GM08714 (cell line): ENCODE measurements around the gene ADGRL1.
"Not testable (repeated sequence)": the region's sequence is repeated elsewhere in the genome, so short reads cannot be mapped to it uniquely, and the experiment has no call there.

Source experiments
- H3K4me3 ChIP-seq: fragments of 200-500 bp; sonication (Bioruptor generic); 2 replicates; pipeline ENCODE4 v1.5.1; 2014; ENCODE audit warnings: mild to moderate bottlenecking, low read length, inconsistent platforms
- ZNF274 ChIP-seq: IDR thresholded peaks from 2 replicates; pipeline ENCODE4 v1.6.1; 2012; ENCODE audit warnings: mild to moderate bottlenecking, low read depth, low read length

ADGRL1 gene

DNA sequence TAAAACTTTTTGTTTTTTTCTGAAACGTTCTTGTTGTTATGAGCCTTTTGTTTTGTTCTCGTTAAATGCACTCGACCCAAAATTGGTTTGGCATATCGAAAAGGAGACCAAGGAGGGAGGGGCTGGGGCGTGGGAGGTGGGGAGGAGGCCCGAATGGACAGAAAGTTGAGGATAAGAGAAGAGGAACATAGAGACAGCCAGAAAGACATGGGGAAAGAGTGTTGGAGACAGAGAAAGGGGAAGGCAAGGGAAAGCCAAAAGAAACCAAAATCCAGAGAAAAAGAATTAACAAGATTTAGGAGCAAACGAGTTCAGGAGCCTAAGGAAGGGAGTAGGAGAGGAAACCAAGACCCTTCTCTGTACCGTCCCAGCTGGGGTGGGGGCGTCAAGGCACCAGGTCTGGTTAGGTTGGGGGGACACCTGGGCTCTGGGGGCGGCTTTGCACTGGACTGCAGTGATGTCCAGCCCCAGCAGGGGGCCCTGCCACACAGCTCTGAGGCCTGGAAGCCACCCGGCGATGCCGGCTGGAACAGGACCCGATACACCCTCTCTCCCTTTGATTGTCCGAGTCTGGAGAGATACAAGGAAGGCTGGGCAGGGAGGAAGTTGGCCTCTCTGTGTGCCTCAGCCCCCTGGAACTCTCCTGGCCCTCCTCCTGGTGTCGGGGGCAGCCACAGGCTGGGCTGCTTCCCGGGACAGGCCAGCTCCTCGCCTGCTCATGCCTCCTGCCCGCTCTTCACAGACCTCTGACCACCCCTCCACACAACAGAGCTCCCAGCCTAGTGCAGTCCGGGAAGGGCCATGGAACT, 58.0 kb downstream of the ADGRL1 start:
- no peak overlapping the region for H3K4me3 ChIP-seq

DNA sequence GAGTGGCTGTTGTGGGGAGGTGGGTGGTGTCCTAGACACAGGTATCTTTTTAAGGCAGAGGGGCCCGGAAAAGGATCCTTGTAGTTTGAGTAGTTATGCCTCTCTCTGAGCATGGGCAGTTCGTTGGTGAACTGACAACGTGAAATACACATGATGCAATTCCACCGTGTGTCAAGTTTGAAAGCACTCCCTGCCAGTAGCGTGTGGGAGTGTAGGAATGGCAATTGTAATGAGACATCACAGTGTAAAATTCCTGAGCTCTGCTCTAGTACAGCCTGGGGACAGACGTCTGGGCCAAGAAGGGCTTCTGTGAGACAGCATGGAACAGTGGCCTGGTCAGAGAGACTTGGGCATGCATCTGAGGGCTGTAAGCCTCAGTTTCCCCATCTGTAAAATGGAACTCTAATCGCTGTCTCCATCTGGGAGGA, 59.2 kb downstream of the ADGRL1 start:
- H3K4me3 ChIP-seq: no peak overlapping the region
- no peak for TF ChIP-seq ZNF274

More for the DNA sequence above, 58.0 kb downstream of the ADGRL1 start:
- no peak for TF ChIP-seq ZNF274

DNA sequence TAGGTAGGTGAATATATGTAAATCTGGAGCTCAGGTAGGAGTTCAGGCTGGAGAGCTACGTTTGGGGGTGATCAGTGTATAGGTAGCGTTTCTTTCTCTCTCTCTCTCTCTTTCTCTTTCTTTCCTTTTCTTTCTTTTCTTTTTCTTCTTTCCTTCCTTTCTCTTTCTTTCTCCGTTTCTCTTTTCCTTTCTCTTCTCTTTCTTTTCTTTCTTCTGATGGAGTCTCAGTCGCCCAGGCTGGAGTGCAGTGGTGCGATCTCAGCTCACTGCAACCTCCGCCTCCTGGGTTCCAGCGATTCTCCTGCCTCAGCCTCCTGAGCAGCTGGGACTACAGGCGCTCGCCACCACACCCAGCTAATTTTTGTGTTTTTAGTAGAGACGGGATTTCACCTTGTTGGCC, 59.8 kb downstream of the ADGRL1 start:
- H3K4me3 ChIP-seq: not testable (repeated sequence)

- no peak for TF ChIP-seq ZNF274
These were observed 60.6 kb downstream of the ADGRL1 start for GRCh38 chr19:14145381-14145780.

DNA sequence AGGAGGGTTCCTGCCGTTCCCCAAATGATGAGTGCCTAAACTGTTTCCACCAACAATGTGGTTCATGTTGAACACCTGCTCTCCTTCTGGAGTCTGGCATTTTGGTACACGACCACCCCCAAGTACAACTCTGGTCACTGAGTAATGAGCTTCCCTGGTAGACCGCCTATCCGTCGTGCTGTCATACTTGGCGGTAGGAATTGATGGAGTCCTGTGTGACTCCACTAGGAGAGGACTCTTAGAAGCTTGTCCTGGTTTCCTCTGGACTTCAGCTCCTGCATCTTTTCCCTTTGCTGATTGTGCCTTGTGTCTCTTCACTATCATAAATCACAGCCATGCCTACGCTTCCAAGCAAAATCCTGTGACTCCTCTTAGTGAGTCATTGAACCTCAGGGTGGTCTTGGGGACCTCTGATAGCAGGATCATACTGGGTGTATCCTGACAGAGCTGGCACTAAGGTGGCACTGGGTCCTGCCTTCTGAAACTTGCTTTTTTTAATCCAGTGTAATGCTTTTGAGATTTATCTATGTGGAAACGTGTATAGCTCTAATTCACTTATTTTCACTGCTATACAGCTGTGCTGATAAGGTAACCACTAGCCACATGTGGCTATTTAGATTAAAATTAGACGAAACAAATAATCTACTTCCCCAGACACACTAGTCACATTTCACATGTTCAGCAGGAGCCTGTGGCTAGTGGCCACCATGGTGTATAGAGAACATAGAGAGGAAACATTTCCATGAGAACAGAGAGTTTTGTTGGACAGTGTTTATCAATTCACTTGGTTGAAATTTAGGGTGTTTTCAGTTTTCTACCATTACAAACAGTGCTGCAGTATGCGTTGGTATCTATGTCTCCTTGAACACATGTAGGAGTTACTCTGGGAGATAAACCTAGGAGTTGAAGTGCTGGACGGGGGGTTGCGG, 63.4 kb downstream of the ADGRL1 start:
- no peak overlapping the region for H3K4me3 ChIP-seq
- TF ChIP-seq ZNF274: no peak

More at GRCh38 chr19:14145381-14145780, 60.6 kb downstream of the ADGRL1 start:
- no peak overlapping the region for H3K4me3 ChIP-seq

- no peak for TF ChIP-seq ZNF274
- no peak overlapping the region for H3K4me3 ChIP-seq
These were observed 64.9 kb downstream of the ADGRL1 start for GRCh38 chr19:14141041-14141440.

GRCh38 chr19:14139944-14140343, 66.0 kb downstream of the ADGRL1 start:
- H3K4me3 ChIP-seq: no peak overlapping the region
- TF ChIP-seq ZNF274: no peak

GRCh38 chr19:14138576-14139265, 67.2 kb downstream of the ADGRL1 start:
- no peak for TF ChIP-seq ZNF274
- no peak overlapping the region for H3K4me3 ChIP-seq

- no peak for TF ChIP-seq ZNF274
- H3K4me3 ChIP-seq: peak within 1 kb of the TSS; percentile 98
These were observed 69.3 kb downstream of the ADGRL1 start, which contains the start of gene ASF1B for GRCh38 chr19:14136509-14137281. TSS of gene ASF1B (minus strand) at chr19:14136589. CDS start at chr19:14136456, 133 bp downstream.

DNA sequence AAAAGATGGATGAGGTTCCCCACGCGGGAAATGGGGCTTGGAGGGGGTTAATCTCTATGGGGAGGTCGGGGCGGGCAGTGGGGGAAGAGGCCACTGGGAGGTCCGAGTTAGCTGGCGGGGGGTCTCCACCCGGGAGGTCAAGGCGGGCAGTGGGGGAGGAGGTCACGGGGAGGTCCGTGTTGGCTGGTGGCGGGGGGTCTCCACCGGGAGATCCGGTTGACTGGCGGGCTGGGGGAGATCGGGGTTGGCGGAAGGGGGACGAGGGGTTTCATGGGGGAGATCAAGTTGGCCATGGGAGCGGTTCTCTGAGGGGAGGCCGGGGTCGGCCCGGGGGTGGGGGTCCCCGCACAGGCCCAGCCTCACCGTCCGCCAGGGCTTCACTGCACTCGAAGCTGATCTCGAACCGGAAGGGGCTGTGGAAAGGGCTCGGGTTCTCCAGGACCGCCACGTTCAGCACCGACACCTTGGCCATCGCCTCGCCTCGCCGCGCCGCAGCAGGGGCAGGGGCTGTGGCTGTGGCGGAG, 69.9 kb downstream of the ADGRL1 start:
- peak overlapping the region; percentile 98 for H3K4me3 ChIP-seq
- TF ChIP-seq ZNF274: no peak

DNA sequence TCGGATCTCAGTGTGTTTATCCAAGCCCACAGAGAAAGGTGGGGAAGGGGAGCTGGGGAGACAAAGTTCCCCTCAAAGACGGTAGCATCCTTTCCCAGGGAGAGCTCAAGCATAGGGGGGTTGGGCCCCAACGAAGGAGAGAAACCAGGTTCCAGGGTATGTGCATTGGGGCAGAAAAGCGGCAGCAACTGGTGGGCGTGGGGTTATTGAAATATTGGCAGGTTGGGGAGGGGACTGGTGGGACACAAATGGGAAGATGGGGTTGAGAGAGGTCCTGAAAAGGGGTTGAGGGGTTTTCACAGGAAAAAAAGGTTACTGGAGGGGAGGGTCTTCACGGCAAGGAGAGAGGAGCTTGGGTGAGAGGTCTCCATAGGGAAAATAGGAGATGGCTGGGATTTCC, 70.6 kb downstream of the ADGRL1 start:
- peak overlapping the region; percentile 98 for H3K4me3 ChIP-seq
- no peak for TF ChIP-seq ZNF274

DNA sequence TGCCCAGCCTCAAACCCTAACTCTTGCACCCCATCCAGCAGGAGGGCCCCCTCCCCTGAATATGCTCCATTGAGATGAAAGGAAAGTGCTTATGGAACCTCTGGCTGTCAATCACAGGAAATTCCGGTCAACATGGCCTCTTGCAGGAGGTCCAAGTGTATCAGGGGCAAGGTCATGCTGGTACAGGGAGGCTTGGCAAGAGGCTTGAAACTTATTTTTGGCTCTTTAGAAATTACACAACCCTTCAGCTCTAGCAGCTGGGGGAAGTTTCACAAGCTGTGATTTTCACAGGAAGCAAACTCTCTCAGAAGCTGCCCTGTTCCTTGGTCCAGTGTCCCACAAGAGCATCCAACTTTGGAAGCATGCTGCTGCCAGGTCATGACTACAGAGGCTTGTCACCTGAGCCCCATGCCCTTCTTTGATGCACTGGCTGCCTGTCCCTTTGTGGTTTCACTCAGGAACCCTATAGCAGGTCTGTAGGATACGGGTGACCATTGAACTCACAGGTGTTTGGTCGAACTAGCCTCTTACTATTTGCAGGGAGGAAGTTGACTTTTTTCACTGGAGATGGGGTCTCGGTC, 78.0 kb downstream of the ADGRL1 start:
- no peak overlapping the region for H3K4me3 ChIP-seq
- TF ChIP-seq ZNF274: no peak

DNA sequence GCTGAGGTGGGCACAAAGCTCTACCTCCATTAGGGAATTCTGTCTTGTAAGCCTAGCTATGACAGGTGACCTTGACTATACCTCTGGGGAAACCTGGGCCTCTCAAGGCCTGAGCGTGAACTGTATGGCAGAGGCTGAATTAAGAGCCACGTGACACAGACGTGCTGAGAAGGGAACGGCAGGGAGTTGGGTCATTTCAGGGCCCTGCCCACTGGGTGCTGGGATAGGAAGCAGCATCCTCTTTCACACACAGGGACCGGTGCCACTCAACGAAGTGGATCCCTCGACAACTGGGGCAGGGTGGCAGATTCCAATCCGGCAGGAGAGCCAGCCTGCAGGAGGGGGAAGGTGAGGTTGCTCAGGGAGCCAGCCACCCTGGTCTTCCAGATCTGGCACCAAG, 78.8 kb downstream of the ADGRL1 start:
- TF ChIP-seq ZNF274: no peak
- H3K4me3 ChIP-seq: no peak overlapping the region
